Measurements from ENCODE around the gene SEPTIN2. TPM values are rescaled to one million over a fixed set of nuclear protein-coding genes. Genes with fewer than 3 reads are reported as not detected.

SEPTIN2 gene
- total RNA-seq, 4 donors from 2014 or later: 135 to 631 (median 268) TPM

DNA sequence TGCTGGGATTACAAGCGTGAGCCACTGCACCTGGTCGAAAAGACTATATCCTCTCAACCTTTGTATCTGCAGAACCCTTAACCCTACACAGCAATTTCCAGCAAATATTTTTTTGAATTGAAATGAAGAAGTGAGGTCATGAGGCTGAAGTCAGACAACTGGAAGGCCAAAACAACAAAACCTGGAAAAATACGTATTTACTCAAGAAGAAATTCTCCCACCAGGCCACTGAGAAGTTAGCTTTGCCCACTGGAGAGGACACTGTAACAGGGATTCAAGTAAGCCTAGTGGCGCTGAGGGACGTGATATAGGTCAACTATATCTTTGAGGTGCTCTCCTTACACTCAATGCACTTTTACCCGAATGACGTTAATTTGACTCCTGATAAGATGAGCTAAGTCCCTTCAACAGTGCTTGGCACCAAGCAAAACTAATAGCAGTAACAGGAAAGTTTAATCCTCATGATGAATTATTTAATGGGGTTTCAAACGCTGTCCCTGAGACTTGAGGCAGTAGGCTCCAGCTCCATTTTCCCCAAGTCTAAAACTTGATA lies 2.1 kb upstream of the SEPTIN2 start:
- intact Hi-C loops (cut with DNase I; ENCODE audit: low total_unique reads): no loop called here
- Histone ChIP-seq H3K4me1 (peaks cover 0 to 10% of the 10 kb centered on the region in 2 donors), H3K27ac (no peak overlapping the region), H3K4me3 (no peak overlapping the region), H3K9me3 (no peaks in the 10 kb centered on the region), H3K27me3 (no peaks in the 10 kb centered on the region), H3K36me3 (no peaks in the 10 kb centered on the region)
- no peak for TF ChIP-seq POLR2A (IDR thresholded peaks at IDR 0.05)
- TF ChIP-seq, protein P1, sequence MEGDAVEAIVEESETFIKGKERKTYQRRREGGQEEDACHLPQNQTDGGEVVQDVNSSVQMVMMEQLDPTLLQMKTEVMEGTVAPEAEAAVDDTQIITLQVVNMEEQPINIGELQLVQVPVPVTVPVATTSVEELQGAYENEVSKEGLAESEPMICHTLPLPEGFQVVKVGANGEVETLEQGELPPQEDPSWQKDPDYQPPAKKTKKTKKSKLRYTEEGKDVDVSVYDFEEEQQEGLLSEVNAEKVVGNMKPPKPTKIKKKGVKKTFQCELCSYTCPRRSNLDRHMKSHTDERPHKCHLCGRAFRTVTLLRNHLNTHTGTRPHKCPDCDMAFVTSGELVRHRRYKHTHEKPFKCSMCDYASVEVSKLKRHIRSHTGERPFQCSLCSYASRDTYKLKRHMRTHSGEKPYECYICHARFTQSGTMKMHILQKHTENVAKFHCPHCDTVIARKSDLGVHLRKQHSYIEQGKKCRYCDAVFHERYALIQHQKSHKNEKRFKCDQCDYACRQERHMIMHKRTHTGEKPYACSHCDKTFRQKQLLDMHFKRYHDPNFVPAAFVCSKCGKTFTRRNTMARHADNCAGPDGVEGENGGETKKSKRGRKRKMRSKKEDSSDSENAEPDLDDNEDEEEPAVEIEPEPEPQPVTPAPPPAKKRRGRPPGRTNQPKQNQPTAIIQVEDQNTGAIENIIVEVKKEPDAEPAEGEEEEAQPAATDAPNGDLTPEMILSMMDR (IDR thresholded peaks at IDR 0.05): no peak
- no peak for DNase-seq

DNA sequence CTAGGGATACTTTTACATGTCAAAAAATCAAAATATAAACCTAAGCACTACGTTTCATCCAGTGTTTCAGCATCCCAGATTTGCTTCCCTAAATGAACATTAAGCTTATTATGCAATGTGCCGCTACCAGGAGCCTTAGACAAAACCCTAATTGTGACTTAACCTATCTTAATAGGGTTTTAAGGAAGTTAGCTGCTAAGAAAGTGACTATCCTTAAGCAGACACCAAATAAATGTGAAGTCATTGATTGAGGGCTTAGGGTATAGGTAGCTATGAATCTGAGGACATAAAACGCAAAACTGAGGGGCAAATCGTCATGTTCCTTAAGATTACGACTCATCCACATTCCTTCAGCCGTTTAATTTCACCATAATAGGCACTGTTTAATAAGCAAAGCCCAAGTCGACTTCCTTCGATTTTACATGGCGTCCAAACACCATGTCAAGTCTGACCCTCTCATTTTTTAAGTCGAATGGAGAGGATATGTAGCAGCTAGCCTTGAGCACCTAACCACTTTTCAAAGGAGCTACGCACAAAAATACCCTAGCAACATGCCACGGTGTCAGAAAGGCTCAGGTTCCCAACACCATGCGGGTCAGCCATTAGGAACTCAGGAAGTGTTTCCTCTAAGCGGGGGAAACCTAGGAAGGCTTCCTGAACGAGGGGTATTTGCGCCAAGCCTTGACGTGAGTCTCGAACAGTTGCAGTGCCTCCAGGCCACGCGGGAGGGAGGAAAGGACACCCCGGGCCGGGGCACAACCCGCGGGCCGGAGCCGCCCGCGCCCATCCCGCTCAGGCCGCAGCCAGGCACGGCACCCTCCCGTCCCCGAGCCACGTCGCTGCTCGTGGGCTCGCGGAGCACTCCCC lies 1.3 kb upstream of the SEPTIN2 start:
- no peaks in the 10 kb centered on the region for H3K9me3 ChIP-seq
- DNase-seq: no peak
- H3K36me3 ChIP-seq: no peaks in the 10 kb centered on the region
- no peaks in the 10 kb centered on the region for H3K27me3 ChIP-seq
- intact Hi-C loops (cut with DNase I; ENCODE audit: low total_unique reads): no loop called here
- TF ChIP-seq, protein P1 (IDR thresholded peaks at IDR 0.05): no peak
- H3K4me1 ChIP-seq: peaks cover 0 to 6% of the 10 kb centered on the region in 2 donors
- H3K27ac ChIP-seq: peak overlapping the region; percentile 98 to 99
- peak overlapping the region; percentile 68 to 82 for H3K4me3 ChIP-seq

DNA sequence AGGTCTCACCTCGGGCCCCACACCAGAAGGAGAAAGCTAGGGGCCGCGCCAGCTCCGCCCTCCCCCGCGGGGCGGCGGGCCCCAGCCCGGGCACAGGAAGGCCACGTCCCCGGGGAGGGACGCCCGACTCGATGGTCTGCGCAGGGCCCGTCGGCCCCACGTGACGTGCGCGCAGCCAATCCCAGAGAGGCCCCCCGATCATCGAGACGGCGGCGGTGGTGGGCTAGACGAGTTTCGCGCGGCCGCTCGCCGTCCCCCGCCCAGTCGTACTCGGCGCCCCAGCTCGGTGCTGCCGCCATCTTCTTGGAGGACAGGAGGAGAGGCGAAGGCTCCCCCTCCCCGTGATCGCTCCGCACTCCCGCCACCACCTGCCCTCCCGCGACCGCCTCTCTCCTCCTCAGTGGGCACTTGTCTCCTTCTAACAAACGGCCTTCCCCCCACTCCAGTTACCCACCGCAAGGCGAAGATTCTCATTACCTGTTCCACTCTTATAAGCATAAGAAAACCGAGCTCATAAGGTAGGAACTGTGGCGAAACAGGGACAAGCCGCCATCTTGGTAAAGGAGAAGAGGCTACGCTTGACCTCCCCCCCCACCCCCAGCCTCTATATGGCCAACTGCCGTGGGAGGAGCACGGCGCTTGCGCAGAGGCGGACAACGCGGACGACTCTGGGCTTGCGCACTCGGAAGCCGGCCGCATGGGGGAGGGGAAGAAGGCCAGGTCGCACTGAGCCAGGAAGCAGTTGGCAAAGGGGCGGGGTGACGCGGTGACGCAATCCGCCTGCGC lies 439 bp upstream of the SEPTIN2 start, which contains the start of gene HDLBP:
Gene HDLBP (minus strand): TSS at position 580 of the 786 bp plus-strand sequence. CDS start 48,803 bp downstream, outside the sequence.
- Histone ChIP-seq H3K4me1 (no peaks in the 10 kb centered on the region), H3K27ac (peak within 1 kb of the TSS; percentile 98 to 99), H3K9me3 (no peaks in the 10 kb centered on the region), H3K36me3 (no peaks in the 10 kb centered on the region), H3K27me3 (no peaks in the 10 kb centered on the region), H3K4me3 (peak within 1 kb of the TSS; percentile 68 to 82)
- peak; percentile 99 to 100 for DNase-seq
- peak; percentile 75 to 84 for TF ChIP-seq POLR2A (IDR thresholded peaks at IDR 0.05)
- TF ChIP-seq, protein P1 (IDR thresholded peaks at IDR 0.05): peak in 2 of 4 experiments; percentile 12 to 24
- intact Hi-C loops (cut with DNase I; ENCODE audit: low total_unique reads): no loop called here

DNA sequence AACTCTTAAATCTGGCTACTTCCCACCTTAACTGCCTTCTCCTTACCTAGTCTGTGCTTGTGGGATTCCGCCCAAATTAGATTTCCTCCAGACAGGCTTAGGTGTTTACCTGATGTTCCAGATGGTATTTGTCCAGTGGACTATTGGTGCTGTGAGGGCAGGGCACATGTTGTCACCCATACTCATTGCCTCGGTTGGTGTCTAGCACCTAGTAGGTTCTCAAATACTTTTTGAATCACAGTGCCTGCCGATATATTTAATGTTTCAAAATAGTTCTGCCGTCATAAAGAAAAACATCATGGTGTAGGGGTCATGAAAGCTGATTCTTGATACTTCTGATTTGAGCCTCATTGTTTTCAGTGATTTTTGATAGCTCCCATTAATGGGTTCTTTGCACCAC lies 1.1 kb downstream of the SEPTIN2 start:
- Histone ChIP-seq H3K9me3 (no peaks in the 10 kb centered on the region), H3K4me3 (peak overlapping the region; percentile 68 to 82), H3K27me3 (no peaks in the 10 kb centered on the region), H3K4me1 (no peaks in the 10 kb centered on the region), H3K36me3 (no peaks in the 10 kb centered on the region), H3K27ac (peak overlapping the region; percentile 97 to 99)
- intact Hi-C loops (cut with DNase I; ENCODE audit: low total_unique reads): no loop called here
- TF ChIP-seq, protein P1 (IDR thresholded peaks at IDR 0.05): no peak
- TF ChIP-seq POLR2A (IDR thresholded peaks at IDR 0.05): no peak
- no peak for DNase-seq

Data from uterus (tissue), 4 donors.